GM19099 (cell line): Measurements from ENCODE around the gene ETHE1.

Source experiments
- POLR2A ChIP-seq: IDR thresholded peaks from 3 replicates; pipeline ENCODE4 v1.6.1; 2011; ENCODE audit warnings: low read depth; ENCODE audit not compliant: insufficient read length; ENCODE audit errors: extremely low read depth

ETHE1 gene

DNA sequence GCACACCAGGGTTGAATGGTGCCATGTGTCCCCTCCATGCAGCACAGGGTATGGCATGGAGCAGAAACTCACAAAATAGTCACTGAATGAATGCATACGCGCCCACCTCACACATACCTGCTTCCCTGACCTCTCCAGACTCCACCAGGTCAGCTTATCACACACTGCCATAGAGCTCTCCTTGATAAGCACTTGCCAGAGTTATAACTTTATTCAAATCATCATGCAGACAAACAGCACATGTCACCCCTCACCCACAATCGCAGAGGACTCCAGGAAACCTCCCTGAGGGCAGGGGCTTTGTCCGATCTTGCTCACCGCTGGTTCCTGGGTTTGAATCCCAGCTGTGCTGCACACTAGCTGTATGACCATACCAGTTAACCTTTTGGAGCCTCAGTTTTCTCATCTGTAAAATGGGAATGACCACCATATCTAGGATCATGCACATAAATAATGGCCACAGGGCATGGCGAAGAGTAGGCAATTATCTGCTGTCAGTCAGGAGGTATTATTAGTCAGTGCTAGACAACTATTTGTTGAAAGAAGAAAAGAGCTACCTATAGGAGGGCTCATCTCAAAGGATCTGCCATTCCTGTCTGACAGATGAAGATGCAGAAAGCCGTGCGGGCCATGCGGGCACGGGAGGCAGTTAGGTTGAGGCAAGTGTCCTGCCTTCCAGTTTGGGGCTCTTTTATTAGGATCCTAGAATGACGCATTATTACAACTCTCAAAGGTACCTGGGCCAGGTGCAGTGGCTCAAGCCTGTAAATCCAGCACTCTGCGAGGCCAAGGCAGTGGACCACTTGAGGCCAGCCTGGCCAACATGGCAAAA is 34.4 kb upstream of the ETHE1 start:
- TF ChIP-seq POLR2A: no peak

DNA sequence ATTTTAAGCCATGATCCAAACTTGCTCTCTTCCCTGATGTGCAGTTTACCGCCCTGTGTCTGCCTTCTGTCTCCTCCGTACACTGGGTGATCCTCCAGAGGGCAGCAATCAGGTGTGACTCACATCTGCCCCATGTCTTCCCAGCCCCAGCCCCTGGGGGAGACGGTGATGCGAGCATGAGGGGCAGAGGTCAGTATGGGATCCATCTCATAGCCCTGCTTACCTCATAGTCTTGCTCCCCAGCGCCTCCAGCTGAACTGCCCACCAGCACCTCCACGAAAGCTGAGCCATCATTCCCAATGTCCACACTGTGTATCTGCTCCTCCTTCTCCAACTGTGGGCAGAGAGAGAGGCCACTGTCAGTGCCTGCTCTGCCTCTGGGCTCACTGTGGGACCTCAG is 33.7 kb upstream of the ETHE1 start:
- no peak for TF ChIP-seq POLR2A

DNA sequence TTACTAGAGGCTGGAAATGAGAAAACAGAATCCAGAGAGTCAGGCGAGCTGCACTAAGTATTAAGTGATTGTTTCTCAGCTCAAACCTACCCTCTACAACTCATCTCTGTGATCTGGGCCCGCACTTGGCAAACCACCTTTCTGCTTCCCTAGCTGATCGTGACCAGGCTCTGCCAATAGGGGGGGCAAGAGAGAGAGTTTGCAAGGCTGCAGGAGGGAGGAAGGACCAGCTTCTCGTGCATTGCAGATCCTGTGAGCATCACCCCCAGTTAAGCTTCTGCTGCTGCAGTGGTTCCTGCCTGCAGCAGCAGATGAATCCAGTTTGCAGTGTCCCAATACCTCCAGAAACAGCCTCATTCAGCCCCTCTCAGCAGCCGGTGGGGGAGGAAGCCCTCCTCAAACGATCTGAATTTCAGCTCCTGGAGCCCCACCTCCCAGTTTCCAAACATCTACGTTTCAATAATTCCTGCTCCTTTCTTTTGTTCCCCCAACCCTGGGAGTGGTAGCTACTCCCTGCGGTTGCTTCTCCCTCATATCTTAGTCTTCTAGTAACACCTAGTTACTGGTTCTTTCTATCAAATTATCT is 28.3 kb upstream of the ETHE1 start:
- TF ChIP-seq POLR2A: no peak

DNA sequence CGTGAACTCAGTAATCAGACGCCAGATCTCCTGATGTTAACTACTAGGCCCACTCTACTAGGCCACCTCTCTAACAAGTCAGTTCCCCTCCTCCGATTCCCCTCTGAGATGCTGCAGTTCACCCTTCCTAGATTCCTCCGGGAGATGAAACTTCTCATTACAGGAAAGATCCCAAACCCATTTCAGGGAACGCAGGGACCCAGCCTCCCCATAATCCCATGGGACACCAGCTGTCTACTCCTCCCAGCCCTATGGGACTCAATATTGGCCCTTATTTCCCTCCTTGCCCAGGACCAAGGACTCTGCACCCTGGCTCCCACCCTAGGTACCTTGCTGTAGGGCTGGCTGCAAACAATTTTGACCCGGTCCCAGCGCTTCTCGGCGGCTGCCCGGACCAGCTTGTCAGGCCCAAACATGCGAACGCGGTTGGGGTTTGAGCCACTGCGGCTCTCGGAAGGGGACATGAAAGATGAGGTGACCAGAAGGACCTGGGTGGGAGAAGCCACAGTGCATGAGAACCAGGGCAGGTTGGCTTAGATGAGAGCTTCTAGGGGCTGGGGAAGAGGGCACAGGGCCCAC is 27.4 kb upstream of the ETHE1 start:
- TF ChIP-seq POLR2A: no peak

DNA sequence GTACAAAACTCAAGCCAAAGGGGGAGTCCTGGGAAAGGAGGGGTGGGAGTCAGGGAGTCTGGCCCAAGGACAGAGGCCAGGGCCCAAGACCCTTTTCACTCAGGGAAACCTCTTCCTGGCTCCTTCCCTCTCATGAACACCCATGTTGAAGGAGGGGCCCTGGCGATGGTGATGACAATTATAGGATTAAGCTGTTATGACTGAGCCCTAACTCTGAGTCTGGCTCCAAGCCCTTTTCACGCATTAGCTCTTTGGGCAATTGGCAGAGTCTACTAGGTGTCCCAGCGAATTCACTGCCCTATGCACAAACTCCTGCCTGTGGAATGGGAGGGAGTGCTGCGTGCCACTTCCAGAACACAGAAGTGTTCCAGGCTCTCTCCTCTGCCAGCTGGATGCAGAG is 26.7 kb upstream of the ETHE1 start:
- no peak for TF ChIP-seq POLR2A

DNA sequence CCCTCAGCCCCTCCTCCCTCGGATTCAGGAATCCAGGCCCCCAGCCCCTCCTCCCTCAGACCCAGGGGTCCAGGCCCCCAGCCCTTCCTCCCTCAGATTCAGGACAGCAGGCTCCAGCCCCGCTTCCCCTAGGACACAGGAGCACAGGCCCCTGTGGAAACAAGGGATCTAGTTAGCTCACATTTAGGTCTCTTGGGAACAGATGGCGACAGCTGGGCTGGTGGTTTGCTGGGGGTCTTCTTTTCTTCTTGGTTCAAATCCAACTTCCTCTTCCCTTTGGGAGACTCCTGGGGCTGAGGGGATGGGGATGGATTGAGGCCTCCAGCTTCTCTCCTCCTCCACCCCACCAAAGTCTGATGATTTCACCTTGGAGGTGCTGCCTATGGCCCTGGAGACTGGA is 25.6 kb upstream of the ETHE1 start:
- no peak for TF ChIP-seq POLR2A

DNA sequence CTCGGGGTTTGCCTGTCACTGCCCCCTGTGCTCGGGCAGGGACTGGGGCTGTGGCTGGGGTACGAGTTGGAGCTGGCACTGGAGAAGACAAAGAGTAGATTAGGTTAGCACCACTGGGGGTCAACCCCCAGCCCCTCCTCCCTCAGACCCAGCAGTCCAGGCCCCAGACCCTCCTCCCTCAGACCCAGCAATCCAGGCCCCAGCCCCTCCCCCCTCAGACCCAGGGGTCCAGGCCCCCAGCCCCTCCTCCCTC is 25.1 kb upstream of the ETHE1 start:
- TF ChIP-seq POLR2A: no peak

DNA sequence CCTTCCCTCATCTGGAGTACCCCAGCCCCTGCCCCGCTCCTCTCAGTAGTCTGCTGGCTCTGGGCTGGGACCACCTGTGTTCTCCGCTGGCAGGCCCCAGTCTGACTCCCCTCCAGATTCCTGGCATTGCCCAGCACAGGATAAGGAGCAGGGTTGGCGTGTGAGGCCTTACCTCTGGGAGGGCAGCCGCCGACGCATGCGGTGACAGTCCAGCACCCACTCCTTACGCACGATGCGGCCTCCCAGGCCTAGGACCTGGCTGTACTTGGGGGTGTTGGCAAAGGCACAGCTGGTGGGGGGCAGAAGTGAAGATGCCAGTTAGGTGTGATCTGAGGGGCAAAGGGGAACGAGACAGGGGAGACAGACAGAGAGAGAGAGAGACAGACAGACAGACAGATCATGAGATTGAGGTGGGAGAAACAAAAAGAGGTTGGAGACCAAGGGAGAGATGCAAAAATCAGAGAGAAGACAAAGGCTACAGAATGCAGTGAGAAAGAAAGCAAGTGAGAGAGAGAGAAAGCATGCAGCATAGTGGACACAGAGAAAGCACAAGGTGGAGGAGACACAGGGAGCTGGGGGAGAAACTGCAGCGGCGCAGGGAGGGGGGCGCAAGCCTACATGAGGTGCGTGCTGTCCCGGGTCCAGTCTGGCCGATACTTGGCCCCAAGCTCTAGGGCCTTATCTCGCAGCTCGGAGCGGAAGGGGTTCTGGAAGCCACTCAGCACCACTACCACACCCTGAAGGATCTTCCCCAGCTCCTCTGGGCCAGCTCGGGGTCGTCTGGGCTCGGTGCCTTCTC is 24.6 kb upstream of the ETHE1 start:
- no peak for TF ChIP-seq POLR2A

DNA sequence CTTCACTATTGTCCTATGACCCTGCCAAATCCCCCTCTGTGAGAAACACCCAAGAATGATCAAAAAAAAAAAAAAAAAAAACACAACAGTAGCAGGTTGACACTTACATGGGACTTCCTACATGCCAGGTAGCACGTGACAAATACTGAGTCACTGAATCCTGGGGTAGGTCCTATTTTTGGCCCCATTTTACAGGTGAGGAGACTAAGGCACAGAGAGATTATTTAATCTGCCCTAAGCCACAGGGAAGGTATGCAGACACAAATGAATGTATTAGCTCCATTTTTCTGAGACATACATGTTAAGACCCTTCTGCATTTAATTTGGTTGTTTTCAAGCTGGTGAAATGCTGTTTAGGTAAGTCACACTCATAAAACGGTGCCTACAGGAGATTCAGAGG is 21.7 kb upstream of the ETHE1 start:
- no peak for TF ChIP-seq POLR2A

DNA sequence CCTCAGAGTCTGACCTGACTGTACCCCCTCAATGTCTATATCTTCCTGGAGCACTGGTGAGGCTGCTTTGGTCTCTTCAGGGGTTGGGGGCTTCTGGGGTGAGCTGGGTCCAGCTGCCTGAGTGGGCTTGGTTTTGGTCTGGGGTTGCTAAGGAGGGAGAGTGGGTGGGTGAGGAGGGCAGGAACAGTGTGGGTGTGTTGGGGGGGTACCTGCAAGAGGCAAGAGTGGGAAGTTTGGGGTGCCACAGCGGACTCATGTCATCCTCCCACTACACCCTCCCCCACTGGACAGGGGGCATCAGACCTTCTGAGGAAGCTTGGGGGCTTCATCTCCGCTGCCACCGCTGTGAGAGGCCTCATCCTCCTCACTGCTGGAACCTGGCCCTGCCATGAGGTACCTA is 19.6 kb upstream of the ETHE1 start:
- TF ChIP-seq POLR2A: no peak

DNA sequence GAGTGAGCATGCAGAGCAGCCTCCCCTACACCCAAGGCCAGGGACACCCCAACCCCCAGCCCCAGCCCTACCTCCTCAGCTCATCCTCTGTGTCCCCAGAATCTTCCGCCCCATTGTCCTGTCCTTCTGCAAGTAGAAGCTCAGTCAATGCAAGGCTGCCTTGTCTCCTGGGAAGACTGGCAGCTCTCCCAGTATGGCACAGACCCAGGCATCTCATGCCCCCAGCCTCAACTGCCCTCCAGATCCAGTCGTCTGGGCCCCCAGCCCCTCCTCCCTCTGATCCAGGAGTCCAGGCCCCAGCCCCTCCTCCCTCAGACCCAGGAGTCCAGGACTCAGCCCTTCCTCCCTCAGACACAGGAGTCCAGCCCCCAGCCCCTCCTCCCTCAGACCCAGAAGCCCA is 19.0 kb upstream of the ETHE1 start:
- no peak for TF ChIP-seq POLR2A

DNA sequence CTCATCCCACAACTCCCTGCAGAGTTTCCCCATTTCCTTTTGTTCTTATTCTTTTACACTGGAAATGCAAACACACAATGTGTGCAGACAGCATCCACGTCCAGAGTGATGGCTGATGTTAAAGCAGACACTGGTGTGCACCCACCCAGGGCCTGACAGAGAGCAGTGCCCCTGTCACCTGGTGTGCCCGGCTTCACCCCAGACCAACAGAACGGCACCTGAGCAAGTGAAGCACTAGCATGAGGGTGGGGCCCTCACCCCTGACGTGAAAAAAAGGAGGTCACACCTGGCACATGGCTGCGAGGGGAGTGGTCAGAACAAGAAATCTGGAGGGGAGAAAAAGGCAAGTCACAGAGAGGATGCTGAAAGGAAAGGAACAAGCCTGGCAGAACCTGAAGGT is 18.3 kb upstream of the ETHE1 start:
- no peak for TF ChIP-seq POLR2A

DNA sequence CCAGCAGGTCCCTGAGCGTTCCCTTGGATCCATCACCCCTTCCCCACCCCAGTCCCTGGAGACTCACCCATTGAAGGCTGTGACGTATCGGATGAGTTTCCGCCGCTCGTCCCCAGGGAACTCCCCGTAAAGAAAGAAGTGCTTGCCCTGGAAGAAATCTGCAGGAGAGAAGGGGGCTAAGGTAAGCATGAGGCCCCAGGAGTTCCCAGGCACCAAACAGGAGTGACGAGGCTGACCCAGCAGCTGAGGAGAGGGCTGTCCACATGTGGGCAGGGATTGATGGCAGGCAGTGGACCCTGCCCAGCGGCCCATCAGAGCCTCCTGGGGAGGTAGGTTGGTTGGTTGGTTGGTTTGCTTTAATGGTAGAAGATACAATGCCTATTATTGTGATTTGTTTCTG is 17.1 kb upstream of the ETHE1 start:
- TF ChIP-seq POLR2A: no peak

DNA sequence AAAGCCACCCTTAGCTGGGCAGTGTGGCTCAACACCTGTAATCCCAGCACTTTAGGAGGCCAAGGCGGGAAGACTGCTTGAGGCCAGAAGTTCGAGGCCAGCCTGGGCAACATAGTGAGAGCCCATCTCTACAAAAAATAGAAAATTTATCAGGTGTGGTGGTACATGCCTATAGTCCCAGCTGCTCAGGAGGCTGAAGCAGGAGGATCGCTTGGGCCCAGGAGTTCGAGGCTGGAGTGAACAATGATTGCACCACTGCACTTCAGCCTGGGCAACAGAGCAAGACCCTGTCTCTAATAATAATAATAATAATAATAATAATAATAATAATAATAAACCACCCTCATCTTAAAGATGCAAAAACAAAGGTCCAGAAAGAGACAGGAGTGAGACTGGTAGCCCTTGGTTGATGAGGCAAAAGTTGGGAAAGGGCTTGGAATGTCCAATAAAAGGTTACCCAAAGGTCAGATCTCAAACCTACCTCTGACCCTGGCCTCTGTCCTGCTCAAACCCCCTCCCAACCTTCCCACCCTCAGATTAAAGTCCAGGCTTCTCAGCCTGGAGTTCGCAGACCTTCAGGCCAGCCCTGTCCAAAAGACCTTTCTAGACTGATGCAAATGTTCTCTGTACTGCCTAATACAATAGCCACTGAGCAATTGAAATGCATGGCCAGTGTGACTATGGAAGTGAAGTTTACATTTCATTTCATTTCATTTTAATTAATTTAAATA is 15.1 kb upstream of the ETHE1 start:
- no peak for TF ChIP-seq POLR2A

DNA sequence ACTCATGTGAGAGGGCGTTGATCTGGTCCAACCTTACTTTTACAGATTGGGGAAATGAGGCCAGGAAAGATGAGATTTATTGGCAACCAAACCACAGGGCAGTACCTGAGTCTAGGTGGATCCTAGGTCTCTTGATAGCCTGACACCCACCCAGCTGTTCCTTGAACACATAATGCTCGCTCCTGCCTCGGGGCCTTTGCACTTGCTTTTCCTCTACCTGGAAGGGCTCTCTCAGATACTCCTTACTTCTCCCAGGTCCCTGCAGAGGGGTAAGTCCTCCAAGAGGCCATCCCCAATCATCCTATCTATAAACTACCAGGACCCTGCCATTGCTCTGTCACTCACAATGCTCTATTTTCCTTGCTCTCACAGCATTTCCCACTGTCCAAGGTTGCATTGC is 13.4 kb upstream of the ETHE1 start:
- no peak for TF ChIP-seq POLR2A
